GM15510 (cell line): ENCODE measurements around the gene NDOR1.
A peak's percentile ranks its signal among the peaks of the same experiment; 100 is the strongest.

Experiments used
- POLR2A ChIP-seq: IDR thresholded peaks from 3 replicates; pipeline ENCODE4 v1.6.1; 2011; ENCODE audit warnings: borderline replicate concordance; ENCODE audit not compliant: insufficient read length; ENCODE audit errors: extremely low read depth

Gene NDOR1

GRCh38 chr9:137186385-137186784 is 19.1 kb upstream of the NDOR1 start:
- no peak for TF ChIP-seq POLR2A

- no peak for TF ChIP-seq POLR2A
Measured at GRCh38 chr9:137187386-137187785, 18.1 kb upstream of the NDOR1 start.

DNA sequence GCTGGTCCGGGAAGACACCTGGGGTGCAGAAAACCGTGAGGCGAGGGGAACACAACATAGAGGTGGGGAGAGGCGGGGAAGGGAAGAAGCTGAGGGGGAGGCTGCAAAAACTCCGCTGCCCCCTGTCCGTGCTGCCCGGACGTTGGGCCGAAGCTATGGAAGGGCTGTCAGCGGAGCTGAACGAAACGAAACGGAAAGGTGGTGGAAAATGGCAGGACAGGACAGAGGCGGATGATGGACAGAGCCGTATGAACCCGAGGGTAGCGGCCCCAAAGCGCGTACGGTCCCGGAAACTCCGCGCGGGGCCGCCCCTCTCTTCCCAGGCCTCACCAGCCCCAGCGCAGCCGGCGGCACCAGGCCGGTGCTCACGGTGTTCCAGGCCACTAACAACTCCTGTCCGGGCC is 17.4 kb upstream of the NDOR1 start:
- TF ChIP-seq POLR2A, result no peak

DNA sequence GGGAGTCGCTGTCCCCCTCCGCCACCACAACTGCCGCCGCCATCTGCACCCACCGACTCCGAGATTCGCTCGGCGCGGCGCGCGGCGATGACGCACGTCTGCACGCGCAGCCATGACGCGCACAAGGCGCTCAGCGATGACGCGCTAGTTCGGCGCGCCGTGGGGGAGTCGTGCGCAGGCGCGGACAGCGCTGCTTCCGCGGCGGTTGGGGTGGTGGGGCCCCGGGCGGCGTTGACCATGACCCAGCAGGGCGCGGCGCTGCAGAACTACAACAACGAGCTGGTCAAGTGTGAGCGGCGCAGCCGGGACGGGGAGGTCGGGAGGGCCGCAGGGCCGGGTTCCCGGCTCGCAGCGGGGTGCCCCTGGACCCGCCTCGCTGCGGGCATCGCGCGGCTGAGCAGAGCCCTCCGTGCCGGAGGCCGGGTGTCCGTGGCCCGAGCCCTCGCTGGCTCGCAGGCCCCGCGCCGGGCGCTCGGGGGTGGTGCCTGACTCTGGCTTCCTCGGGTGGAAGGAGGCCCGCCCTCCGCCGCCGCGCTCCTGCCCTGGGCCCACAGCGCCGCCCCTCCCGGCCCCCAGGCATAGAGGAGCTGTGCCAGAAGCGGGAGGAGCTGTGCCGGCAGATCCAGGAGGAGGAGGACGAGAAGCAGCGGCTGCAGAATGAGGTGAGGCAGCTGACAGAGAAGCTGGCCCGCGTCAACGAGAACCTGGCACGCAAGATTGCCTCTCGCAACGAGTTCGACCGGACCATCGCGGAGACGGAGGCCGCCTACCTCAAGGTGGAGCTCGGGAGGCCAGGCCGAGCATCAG is 16.8 kb upstream of the NDOR1 start, which contains the start of the genes ANAPC2 and SSNA1:
Gene ANAPC2, minus strand, starts transcription at position 71 of the 807 bp plus-strand sequence. Its CDS starts 28 bp downstream, at position 43.
Gene SSNA1, plus strand, starts transcription at position 187 of the 807 bp plus-strand sequence. Its CDS starts 51 bp downstream, at position 238.
- peak; percentile 96 for TF ChIP-seq POLR2A

DNA sequence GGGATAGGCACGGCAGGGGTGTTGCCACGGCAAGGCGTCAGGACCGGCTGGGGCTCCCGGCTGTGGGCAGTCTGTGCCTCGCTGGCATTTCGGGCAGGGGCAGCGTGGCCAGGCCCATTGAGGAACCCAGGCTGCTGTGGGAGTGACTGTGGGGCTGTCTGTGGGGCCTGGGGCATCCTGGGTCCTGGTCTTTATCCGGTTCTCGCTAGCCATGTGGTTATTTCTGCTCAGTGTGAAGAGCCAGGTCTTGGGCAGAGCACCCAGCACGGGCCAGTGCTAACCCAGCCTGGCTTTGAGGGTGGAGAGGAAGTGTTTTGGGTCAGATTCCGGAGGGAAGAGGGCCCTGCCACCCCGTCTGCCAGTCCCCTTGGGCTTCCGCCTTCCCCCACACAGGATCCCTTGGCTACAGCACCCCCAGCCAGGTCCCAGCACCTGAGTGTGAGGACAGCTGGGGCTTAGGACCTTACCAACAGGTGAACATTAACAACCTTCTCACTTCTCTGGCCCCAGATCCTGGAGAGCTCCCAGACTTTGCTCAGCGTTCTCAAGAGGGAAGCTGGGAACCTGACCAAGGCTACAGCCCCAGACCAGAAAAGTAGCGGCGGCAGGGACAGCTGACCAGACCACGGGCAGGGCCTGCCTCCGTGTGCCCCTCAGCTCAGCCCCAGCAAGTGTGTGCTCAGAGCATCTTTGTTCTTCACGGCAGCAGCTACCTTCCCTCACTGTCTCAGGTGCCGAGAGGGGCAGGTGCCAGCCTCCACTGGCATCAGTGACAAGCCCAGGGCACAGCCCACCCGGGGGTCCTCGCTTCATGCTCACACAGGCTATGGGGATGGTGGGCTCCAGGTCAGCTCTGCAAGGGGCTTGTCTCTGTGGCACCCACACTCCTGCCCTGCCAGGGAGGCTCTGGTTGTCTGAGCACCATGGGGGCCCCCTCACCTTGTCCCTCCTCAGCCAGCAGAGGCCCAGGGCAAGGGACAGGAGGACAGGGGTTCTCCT is 15.9 kb upstream of the NDOR1 start:
- no peak for TF ChIP-seq POLR2A

GRCh38 chr9:137190315-137190856 is 15.1 kb upstream of the NDOR1 start:
- no peak for TF ChIP-seq POLR2A

- TF ChIP-seq POLR2A, result no peak
Measured at GRCh38 chr9:137191245-137191644, 14.3 kb upstream of the NDOR1 start.

DNA sequence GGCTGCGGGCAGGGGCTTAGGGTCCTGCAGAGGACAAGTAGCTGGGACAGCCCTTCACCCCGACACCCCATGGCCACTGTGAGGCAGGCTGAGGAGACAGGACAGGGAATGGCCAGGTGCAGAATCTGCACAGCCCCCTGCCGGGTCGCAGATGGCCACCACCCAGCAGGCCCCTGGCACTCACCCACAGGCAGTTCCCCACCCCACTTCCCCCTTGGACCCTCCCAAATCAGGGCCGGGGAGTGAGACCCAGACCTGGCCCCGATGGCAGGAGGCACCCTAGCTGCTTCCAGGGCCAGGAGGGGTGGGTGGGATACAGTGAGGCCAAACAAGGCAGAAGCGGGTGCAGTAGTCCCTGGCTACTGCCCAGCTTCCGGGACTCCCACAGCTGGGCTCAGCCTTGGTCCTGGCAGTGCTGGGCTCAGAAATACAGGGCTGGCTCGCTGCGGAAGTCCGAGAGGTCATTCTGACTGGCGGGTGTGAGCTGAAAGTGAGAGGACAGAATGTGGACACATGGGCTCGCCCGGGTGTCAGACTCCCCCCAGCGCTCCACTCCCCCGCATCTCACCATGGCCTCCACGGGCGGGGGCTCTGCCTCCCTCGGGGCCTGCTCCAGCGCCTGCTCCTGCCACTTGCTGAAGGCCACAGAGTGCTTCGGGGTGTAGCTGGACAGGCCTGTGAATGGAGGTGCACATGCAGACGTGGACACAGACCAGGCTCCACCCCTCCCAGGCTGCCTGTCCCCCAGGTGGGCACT is 13.6 kb upstream of the NDOR1 start:
- TF ChIP-seq POLR2A, result no peak

DNA sequence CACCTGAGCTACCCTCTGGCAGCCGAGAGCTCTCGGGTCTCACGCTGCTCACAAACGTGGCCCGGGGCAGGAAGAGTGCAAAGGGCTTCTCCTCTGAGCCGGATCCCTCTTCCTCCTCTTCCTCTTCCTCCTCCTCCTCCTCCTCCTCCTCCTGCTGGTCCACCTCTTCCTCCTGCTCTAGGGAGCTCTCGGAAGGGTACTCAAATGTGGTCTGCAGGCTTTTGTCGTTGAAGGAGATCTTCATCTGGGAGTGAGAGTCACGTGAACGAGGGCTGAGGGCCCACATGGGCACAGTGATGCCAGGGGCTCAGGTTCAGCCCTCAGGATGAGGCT is 13.1 kb upstream of the NDOR1 start:
- TF ChIP-seq POLR2A, result no peak

DNA sequence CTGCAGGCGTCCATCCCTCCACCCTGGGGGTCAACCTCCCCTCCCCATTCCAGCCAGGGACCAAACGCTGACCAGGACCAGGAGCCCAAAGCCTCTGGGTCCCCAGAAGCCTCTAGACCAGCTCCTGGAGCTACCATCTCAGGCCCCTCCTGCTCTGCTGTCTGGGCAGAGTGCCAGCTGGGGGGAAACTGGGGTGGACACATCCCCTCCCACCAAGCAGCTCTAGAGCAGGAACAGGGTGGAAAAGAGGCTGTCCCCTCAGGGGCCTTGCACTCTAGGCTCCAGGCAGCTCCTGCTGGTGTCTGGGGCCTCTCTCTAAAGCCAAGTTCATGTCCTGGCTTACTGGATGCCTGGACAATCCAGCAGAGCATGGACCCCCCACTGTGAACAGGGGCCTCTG is 12.6 kb upstream of the NDOR1 start:
- no peak for TF ChIP-seq POLR2A

- TF ChIP-seq POLR2A, result no peak
Measured at GRCh38 chr9:137193771-137194170, 11.7 kb upstream of the NDOR1 start.

DNA sequence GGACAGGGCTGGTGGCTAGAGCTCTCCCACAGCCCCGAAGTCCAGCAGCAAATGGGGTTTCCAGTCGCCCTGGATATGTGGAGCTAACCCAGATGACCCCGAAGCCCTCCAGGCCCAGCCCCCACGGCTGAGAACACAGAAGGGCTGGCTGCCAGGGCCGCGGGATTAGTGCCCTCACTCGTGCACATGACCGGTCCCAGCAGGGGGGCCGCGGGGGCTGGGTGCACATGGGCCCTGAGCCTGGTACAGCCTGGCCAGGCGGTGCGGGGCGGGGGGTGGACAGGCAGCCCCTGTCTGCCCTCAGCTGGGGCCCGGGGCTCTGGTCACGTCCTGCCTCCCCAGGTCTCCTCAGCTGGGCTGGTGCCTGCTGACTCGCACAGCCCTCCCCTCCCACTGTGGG is 11.1 kb upstream of the NDOR1 start:
- no peak for TF ChIP-seq POLR2A

DNA sequence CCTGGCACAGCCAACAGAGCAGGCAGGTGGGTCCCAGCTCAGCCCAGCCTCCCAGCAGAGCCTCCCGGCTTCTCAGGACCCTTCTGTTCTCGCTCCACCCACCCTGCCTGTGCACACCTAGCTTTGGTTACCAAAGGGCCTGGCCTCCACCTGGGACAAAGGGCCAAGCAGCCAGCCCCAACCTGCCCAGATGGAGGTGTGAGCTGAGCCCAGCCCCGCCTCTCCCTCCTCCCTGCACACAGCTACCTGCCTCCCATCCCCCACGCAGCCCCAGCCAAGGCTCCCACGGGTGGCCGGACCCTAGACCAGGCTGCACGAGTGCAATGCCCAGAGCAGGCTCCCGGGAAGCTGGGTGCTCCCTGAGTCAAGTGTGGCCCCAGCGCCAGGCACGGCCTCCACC is 10.6 kb upstream of the NDOR1 start:
- no peak for TF ChIP-seq POLR2A

DNA sequence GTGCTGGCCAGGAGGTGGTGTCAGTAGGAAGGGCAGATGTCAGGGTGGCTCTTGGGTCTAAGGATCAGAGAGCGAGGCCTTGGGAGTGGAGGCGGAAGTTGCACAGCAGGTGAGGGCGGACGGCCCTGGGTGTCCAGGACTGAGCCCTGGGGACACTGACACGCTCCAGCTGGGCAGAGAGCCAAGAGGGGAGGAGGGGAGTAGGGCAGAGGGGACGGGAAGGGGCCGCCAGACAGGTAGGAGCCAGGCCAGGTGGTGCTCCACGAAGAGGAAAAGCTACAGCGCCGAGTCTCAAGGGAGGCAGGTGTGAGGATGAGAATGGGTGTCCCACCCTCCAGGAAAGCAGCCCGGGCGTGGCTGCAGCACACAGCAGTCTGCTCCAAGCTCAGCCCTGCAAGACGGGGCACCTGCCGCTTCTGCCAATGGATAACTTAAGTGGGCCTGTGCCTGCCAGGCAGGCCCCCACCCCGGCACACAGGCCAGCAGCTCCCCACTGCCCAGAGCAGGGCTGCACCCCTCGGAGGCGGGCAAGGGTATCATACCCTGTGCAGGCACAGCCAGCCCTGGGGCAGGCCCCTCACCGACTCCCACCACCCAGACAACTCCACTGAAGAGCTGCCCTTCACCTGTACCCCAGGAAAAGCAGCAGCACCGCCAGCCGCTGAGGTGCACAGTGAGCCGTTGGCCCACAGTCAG is 9.8 kb upstream of the NDOR1 start:
- no peak for TF ChIP-seq POLR2A
